ENCODE data around the gene GABARAP. TPM values are rescaled to one million over a fixed set of nuclear protein-coding genes. Genes with fewer than 3 reads are reported as not detected.

Gene GABARAP
- total and polyA plus RNA-seq, 2 of the 13 experiments (the other 11 are each of a cell fraction or from before 2014, with no cell fraction given), result 161 to 310 TPM

DNA sequence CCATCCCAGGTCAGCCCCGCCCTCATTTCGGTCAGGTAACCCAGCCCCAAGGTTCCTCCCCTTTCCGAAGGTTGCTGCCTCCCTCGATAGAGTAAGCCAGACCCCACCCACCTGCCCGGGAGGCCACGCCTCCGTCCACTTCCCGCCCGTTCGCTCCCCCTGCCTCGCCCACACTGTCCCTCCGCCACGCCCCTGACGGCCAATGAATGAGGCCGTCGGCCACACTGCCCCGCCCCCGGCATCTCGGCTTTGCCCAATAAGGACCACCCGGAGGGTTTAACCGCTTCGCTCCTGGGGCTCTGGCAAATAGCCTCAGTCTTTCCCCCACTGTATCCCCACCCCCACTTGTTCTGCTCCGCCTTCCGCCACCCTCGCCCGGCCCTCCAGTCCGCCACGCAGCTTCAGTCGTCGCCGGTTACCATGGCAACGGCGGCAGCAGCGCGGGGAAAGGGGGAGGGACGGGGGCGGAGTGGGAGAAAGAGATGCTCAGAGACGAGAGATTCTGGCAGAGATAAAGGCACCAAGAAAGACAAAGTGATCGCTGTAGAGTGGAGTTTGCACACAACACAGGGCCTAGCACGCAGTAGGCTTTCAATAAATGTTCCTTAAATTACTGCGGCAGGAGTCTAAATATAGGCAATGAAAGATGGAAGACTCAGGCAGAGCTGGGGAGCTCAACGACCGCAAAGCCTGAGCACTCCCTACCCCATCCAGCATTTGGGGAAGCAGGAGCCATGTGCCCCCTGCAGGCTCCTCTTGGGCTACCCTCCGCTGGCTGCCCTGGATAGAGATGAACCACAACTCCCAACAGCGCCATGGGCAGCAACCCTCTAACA, 27.7 kb downstream of the GABARAP start (continued):
- TF ChIP-seq ZSCAN5A (CRISPR knock-in tag; IDR thresholded peaks at IDR 0.05; ENCODE audit: borderline replicate concordance) (no peak), ZNF883 (CRISPR knock-in tag; IDR thresholded peaks at IDR 0.05; ENCODE audit: not compliant biosample characterization) (peak; percentile 35), NFE2L2 (IDR thresholded peaks at IDR 0.05; ENCODE audit: low read length) (no peak), SETDB1 (CRISPR knock-in tag; IDR thresholded peaks at IDR 0.05; ENCODE audit: borderline replicate concordance) (no peak), BRF2 (CRISPR knock-in tag; IDR thresholded peaks at IDR 0.05) (no peak), NKX3-1 (CRISPR knock-in tag; IDR thresholded peaks at IDR 0.05) (no peak), SRF (IDR thresholded peaks at IDR 0.05; ENCODE audit: low read depth, low read length) (peak; percentile 59), ZNF318 (CRISPR knock-in tag; IDR thresholded peaks at IDR 0.05) (no peak), ZSCAN21 (CRISPR knock-in tag; IDR thresholded peaks at IDR 0.05; ENCODE audit: borderline replicate concordance) (no peak), AKAP8 (CRISPR knock-in tag; IDR thresholded peaks at IDR 0.05) (no peak), CAMTA2 (CRISPR knock-in tag; IDR thresholded peaks at IDR 0.05; ENCODE audit: borderline replicate concordance) (no peak), RARG (CRISPR knock-in tag; IDR thresholded peaks at IDR 0.05; ENCODE audit: low read depth) (0 out of 2 replicates have a peak, but pooled peaks have one; percentile 63), ZNF597 (CRISPR knock-in tag; IDR thresholded peaks at IDR 0.05) (no peak), KAT2B (IDR thresholded peaks at IDR 0.05; ENCODE audit: borderline replicate concordance, low read depth, low read length) (no peak), ZEB1 (IDR thresholded peaks at IDR 0.05; ENCODE audit: insufficient replicate concordance, low read depth) (no peak)
- TF ChIP-seq, protein P1, sequence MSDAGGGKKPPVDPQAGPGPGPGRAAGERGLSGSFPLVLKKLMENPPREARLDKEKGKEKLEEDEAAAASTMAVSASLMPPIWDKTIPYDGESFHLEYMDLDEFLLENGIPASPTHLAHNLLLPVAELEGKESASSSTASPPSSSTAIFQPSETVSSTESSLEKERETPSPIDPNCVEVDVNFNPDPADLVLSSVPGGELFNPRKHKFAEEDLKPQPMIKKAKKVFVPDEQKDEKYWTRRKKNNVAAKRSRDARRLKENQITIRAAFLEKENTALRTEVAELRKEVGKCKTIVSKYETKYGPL (CRISPR knock-in tag; IDR thresholded peaks at IDR 0.05), result no peak
